ENCODE measurements around the gene GMDS.

DNA sequence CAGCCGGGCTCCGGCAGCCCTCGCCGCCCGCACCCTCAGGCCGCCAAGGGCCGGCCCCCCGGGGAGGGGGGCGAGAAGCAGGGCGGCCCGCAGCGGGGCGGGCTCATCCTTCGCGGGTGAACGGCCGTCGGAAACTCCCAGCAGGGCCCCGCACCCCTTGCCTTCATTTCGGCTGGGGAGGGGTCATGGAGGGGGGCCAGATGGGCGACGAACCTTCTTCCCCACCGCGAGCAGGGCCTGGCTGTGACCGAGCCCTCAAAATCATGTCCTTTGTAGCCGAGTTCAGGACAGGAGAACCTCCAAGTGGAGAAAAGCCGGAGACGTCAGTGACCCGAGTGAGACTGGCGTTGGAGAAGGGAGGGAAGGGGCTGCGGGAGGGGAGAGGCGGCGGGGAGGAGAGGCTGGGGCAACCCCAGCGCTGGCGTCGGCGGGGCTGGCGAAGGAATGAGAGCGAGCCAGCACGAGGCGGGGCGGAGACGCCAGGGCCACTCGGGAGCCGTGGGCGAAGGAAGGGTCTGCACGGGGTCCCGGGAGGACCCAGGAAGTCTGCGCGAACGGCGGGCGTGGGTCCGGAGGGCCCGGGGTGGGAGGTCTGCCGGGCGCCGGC lies 636.3 kb downstream of the GMDS start:
- TF ChIP-seq EZH2 (IDR thresholded peaks at IDR 0.05; ENCODE audit: insufficient read depth, poor library complexity, severe bottlenecking), result peak; percentile 56
- TF ChIP-seq EZH2phosphoT487 (IDR thresholded peaks at IDR 0.05; ENCODE audit: insufficient read depth, low read depth), result 0 out of 2 replicates have a peak, but pooled peaks have one; percentile 64
